CD4-positive, alpha-beta T cell (primary cell): ENCODE data around the gene PSPC1. TPM values are rescaled to one million over a fixed set of nuclear protein-coding genes. Genes with fewer than 3 reads are reported as not detected.

Experiments
- ATAC-seq: fragments of 200-7000 bp; cut with Tn5 transposase; one replicate; pipeline ENCODE4 v1.10.0; 2022; ENCODE audit warnings: mild to moderate bottlenecking; ENCODE audit not compliant: poor library complexity
- CTCF ChIA-PET: fragments of 350-600 bp; sonication (Branson Sonifier 250); formaldehyde crosslinking; loops from one replicate; lab custom pipeline; 2021; ENCODE audit warnings: antibody characterized with exemption, inconsistent platforms; lab: Charles Lee
- POLR2A ChIA-PET: fragments of 350-600 bp; sonication (Branson Sonifier 250); formaldehyde crosslinking; loops from one replicate; lab custom pipeline; 2021; ENCODE audit warnings: antibody characterized with exemption, inconsistent platforms; lab: Charles Lee
- DNase-seq, 14 experiments: peaks; one replicate each; pipeline ENCODE4 v3.0.0-alpha.2; 2013 to 2020; ENCODE audit warnings: mixed read lengths in 2 of 14
- H3K27ac ChIP-seq, 2 donors: one replicate each; pipeline versions ENCODE4 v1.5.1 to v1.7.0; 2013; ENCODE audit warnings: low read length in 2 of 2, low read depth in 1 of 2, mild to moderate bottlenecking in 1 of 2
- H3K27me3 ChIP-seq, 2 experiments: 1 replicate in 1 of 2; 2 replicates in 1 of 2; pipeline versions ENCODE4 v1.6.1 to v1.7.0; 2013; ENCODE audit warnings: low read length in 2 of 2, control low read depth in 1 of 2, mild to moderate bottlenecking in 1 of 2, moderate library complexity in 1 of 2; ENCODE audit not compliant: insufficient read depth in 2 of 2, control insufficient read depth in 1 of 2
- H3K36me3 ChIP-seq: one replicate; pipeline ENCODE4 v1.6.1; 2013; ENCODE audit warnings: low read length, control low read depth; ENCODE audit not compliant: insufficient read depth
- H3K4me1 ChIP-seq: one replicate; pipeline ENCODE4 v1.6.1; 2013; ENCODE audit warnings: low read length, control low read depth; ENCODE audit not compliant: insufficient read depth
- H3K4me3 ChIP-seq: one replicate; pipeline ENCODE4 v1.5.1; 2013; ENCODE audit warnings: mild to moderate bottlenecking, low read length, moderate library complexity
- H3K9me3 ChIP-seq, 2 experiments: 1 replicate in 1 of 2; 2 replicates in 1 of 2; pipeline versions ENCODE4 v1.6.1 to v1.7.0; 2013; ENCODE audit warnings: low read length in 2 of 2, mild to moderate bottlenecking in 2 of 2, control low read depth in 1 of 2, moderate library complexity in 1 of 2; ENCODE audit not compliant: control insufficient read depth in 1 of 2, insufficient read depth in 1 of 2
- H3K27ac Mint-ChIP-seq: one replicate; pipeline ENCODE4 v1.8.0; 2020; ENCODE audit warnings: mixed read lengths
- H3K27me3 Mint-ChIP-seq: one replicate; pipeline ENCODE4 v1.8.0; 2021; ENCODE audit warnings: mixed read lengths
- H3K36me3 Mint-ChIP-seq: one replicate; pipeline ENCODE4 v1.8.0; 2021; ENCODE audit warnings: low read depth, mixed read lengths
- H3K4me1 Mint-ChIP-seq: one replicate; pipeline ENCODE4 v1.8.0; 2021; ENCODE audit warnings: low read depth, mixed read lengths
- H3K4me3 Mint-ChIP-seq: one replicate; pipeline ENCODE4 v1.8.0; 2020; ENCODE audit warnings: mild to moderate bottlenecking, mixed read lengths
- H3K9me3 Mint-ChIP-seq: one replicate; pipeline ENCODE4 v1.8.0; 2020; ENCODE audit warnings: mixed read lengths
- intact Hi-C, 2 experiments: fragments of 100-400 bp; cut with DNase I in 1 of 2; cut with micrococcal nuclease in 1 of 2; formaldehyde crosslinking; loops; one replicate each; pipeline versions ENCODE4 v1.15.1 to v1.9.0; 2023 to 2025; cut with DNase I, micrococcal nuclease
- total RNA-seq, 174 experiments: library from RNA in 2 of 174; stranded (reverse) in 2 of 174; gene quantifications; one replicate each; pipeline ENCODE4 v1.2.3 and lab custom pipeline; 2021 to 2026
- TF ChIP-seq, protein P1 (sequence below): fragments of 200-600 bp; IDR thresholded peaks from one replicate; pipeline ENCODE4 v1.8.0; 2022; ENCODE audit warnings: antibody characterized with exemption, mild to moderate bottlenecking

PSPC1 gene
- total RNA-seq, 2 experiments from 2014 or later, result 71.0 to 71.9 TPM

DNA sequence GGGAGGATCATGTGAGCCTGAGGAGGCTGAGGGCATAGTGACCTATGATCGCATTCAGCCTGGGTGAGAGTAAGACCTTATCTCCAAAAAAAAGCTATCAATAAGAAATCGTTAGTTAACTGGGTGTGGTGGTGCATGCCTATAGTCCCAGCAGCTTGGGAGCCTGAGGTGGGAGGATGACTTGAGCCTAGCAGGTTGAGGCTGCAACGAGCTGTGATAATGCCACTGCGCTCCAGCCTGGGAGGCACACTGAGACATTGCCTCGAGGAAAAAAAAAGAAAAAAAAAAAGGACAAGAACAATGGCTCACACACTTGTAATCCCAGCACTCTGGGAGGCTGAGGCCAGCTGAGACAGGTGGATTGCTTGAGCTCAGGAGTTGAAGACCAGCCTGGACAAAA is 16.2 kb downstream of the PSPC1 start:
- TF ChIP-seq, protein P1, sequence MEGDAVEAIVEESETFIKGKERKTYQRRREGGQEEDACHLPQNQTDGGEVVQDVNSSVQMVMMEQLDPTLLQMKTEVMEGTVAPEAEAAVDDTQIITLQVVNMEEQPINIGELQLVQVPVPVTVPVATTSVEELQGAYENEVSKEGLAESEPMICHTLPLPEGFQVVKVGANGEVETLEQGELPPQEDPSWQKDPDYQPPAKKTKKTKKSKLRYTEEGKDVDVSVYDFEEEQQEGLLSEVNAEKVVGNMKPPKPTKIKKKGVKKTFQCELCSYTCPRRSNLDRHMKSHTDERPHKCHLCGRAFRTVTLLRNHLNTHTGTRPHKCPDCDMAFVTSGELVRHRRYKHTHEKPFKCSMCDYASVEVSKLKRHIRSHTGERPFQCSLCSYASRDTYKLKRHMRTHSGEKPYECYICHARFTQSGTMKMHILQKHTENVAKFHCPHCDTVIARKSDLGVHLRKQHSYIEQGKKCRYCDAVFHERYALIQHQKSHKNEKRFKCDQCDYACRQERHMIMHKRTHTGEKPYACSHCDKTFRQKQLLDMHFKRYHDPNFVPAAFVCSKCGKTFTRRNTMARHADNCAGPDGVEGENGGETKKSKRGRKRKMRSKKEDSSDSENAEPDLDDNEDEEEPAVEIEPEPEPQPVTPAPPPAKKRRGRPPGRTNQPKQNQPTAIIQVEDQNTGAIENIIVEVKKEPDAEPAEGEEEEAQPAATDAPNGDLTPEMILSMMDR, result no peak
- H3K27ac ChIP-seq, result no peak overlapping the region
- Mint-ChIP-seq H3K27ac (peak overlapping the region; percentile 44), H3K4me1 (peaks cover 66% of the 10 kb centered on the region), H3K9me3 (no peaks in the 10 kb centered on the region), H3K36me3 (peaks cover 80% of the 10 kb centered on the region), H3K4me3 (peak overlapping the region; percentile 56), H3K27me3 (no peaks in the 10 kb centered on the region)
- H3K4me3 ChIP-seq, result no peak overlapping the region
- no peak for DNase-seq
- POLR2A ChIA-PET, result no interaction called here
- ATAC-seq, result no peak
- peaks cover 0 to 6% of the 10 kb centered on the region in 2 experiments for H3K9me3 ChIP-seq
- peaks cover 57% of the 10 kb centered on the region for H3K4me1 ChIP-seq
- intact Hi-C loops, result no loop called here
- peaks cover 60% of the 10 kb centered on the region for H3K36me3 ChIP-seq
- CTCF ChIA-PET, result no interaction called here
- no peaks in the 10 kb centered on the region for H3K27me3 ChIP-seq

DNA sequence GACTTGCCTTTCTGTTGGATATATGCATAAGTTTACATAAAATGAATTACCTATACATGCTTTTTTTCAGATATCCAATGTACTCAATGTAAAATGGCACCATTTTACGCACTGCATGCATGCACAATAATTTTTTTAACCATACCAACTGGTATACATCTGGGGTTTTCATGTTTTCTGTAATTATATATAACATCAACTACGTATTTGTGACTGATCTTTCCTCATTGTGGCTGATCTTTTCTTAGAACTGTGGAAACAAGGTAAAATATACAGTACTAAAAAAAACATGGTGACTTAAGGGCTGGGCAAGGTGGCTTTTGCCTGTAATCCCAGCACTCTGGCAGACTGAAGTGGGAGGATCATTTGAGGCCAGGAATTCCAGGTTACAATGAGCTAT is 18.5 kb downstream of the PSPC1 start:
- H3K9me3 Mint-ChIP-seq, result no peaks in the 10 kb centered on the region
- H3K4me3 ChIP-seq, result no peak overlapping the region
- H3K36me3 Mint-ChIP-seq, result peaks cover 79% of the 10 kb centered on the region
- no peaks in the 10 kb centered on the region for H3K27me3 ChIP-seq
- peaks cover 57% of the 10 kb centered on the region for H3K36me3 ChIP-seq
- no peaks in the 10 kb centered on the region for H3K27me3 Mint-ChIP-seq
- TF ChIP-seq, protein P1, result no peak
- ATAC-seq, result no peak
- H3K9me3 ChIP-seq, result peaks cover 0 to 3% of the 10 kb centered on the region in 2 experiments
- no peak overlapping the region for H3K27ac Mint-ChIP-seq
- DNase-seq, result no peak
- peaks cover 73% of the 10 kb centered on the region for H3K4me1 Mint-ChIP-seq
- H3K27ac ChIP-seq, result no peak overlapping the region
- H3K4me1 ChIP-seq, result peaks cover 45% of the 10 kb centered on the region
- ChIA-PET CTCF (interaction anchor here (1.4 kb wide), 1 partner anchor 53 kb away, joined by 3 read pairs; no protein-coding TSS in a partner anchor), POLR2A (interaction anchor here (0.8 kb wide), 1 partner anchor 100 kb away, joined by 4 read pairs; no protein-coding TSS in a partner anchor)
- no peak overlapping the region for H3K4me3 Mint-ChIP-seq
- intact Hi-C loops, result loop anchor here in 1 of 2 experiments (5.0 kb wide), 1 partner anchor 98 kb away; the partner anchor contains the start of gene ZMYM5

DNA sequence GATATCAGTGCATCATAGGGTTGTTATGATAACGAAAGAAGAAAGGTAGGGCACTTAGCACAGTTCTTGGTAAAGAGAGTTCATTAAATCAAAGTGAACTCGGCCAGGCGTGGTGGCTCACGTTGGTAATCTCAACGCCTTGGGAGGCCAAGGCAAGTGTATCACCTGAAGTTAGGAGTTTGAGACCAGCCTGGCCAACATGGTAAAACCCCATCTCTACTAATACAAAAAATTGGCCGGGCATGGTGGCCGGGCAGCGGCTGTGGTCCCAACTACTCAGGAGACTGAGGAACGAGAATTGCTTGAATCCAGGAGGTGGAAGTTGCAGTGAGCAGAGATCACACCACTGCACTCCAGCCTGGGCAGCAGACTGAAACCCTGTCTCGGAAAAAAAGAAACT is 19.1 kb downstream of the PSPC1 start:
- TF ChIP-seq, protein P1, result no peak
- Mint-ChIP-seq H3K36me3 (peaks cover 79% of the 10 kb centered on the region), H3K9me3 (no peaks in the 10 kb centered on the region), H3K4me1 (peaks cover 68% of the 10 kb centered on the region), H3K4me3 (no peak overlapping the region), H3K27me3 (no peaks in the 10 kb centered on the region), H3K27ac (no peak overlapping the region)
- Histone ChIP-seq H3K9me3 (no peaks in the 10 kb centered on the region), H3K27ac (no peak overlapping the region), H3K36me3 (peaks cover 58% of the 10 kb centered on the region), H3K4me1 (peaks cover 39% of the 10 kb centered on the region), H3K4me3 (no peak overlapping the region), H3K27me3 (no peaks in the 10 kb centered on the region)
- CTCF ChIA-PET, result interaction anchor here (1.4 kb wide), 1 partner anchor 52 kb away, joined by 3 read pairs; no protein-coding TSS in a partner anchor
- ATAC-seq (no peak), DNase-seq (no peak)
- POLR2A ChIA-PET, result no interaction called here
- intact Hi-C loops, result loop anchor here in 1 of 2 experiments (5.0 kb wide), 1 partner anchor 99 kb away; the partner anchor contains the start of gene ZMYM5
